Kidney tubule cell (primary cell): ENCODE data around the gene CHPF2.

Experiments
- DNase-seq: peaks from one replicate; pipeline ENCODE4 v3.0.0-alpha.2; 2018; ENCODE audit warnings: low spot score

The CHPF2 gene

DNA sequence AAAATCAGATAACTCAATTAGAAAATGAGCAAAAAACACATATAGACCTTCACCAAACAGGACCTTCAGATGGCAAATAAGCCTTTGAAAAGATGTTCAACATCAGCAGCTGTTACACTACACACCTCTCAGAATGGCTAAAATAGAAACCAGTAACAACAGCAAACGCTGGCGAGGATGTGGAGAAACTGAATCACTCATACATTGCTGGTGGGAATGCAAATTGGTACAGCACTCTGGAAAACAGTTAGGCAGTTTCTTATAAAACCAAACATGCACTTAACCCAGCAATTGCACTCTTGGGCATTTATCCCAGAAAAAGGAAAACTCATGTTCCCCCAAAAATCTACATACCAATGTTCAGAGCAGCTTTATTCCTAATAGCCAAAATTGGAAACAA lies 53.9 kb downstream of the CHPF2 start:
- DNase-seq = no peak
